ENCODE results near the gene FBXO36. TPM values are rescaled to one million over a fixed set of nuclear protein-coding genes. Genes with fewer than 3 reads are reported as not detected.

FBXO36 gene
- total RNA-seq, 1 experiment from 2014 or later = 3.6 TPM

DNA sequence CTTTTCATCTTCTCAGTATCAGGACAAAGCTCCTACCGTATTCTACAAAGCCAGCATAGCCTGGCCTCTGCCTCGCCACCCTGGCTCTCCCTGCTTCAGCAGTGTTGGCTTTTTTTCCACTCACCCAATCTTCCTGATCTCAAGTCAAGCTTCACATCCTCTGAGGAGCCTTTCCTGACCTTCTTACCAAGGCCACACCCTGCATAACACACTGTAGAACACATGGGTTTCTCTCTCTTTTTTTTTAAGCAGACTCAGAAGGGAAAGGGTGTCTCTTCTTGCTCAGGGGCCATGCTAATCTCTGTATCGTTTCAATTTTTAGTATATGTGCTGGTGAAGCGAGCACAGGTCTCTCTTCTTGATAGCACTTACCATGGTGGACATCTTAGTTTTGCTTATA, 15.2 kb downstream of the FBXO36 start:
- H2AFZ ChIP-seq (ENCODE audit: low read length) = no peak overlapping the region
- H3K4me3 ChIP-seq (ENCODE audit: low read length) = no peak overlapping the region
- H3K79me2 ChIP-seq (ENCODE audit: low read length) = no peaks in the 10 kb centered on the region
- no peaks in the 10 kb centered on the region for H4K20me1 ChIP-seq (ENCODE audit: low read length)
- TF ChIP-seq EZH2phosphoT487 (IDR thresholded peaks at IDR 0.05; ENCODE audit: borderline replicate concordance, low read length) (no peak), EZH2 (IDR thresholded peaks at IDR 0.05; ENCODE audit: low read length, unreplicated experiment) (no peak)
- TF ChIP-seq, protein P1, sequence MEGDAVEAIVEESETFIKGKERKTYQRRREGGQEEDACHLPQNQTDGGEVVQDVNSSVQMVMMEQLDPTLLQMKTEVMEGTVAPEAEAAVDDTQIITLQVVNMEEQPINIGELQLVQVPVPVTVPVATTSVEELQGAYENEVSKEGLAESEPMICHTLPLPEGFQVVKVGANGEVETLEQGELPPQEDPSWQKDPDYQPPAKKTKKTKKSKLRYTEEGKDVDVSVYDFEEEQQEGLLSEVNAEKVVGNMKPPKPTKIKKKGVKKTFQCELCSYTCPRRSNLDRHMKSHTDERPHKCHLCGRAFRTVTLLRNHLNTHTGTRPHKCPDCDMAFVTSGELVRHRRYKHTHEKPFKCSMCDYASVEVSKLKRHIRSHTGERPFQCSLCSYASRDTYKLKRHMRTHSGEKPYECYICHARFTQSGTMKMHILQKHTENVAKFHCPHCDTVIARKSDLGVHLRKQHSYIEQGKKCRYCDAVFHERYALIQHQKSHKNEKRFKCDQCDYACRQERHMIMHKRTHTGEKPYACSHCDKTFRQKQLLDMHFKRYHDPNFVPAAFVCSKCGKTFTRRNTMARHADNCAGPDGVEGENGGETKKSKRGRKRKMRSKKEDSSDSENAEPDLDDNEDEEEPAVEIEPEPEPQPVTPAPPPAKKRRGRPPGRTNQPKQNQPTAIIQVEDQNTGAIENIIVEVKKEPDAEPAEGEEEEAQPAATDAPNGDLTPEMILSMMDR (conservative IDR thresholded peaks at IDR 0.05; ENCODE audit: low read depth, low read length) = no peak
- no peaks in the 10 kb centered on the region for H3K9me2 ChIP-seq (replicated peaks; ENCODE audit: low read length)
- POLR2A ChIA-PET (ENCODE audit: unreplicated experiment) = no interaction called here
- no peak for DNase-seq
- H3K27me3 ChIP-seq (ENCODE audit: low read length) = no peaks in the 10 kb centered on the region
- no peaks in the 10 kb centered on the region for H3K4me1 ChIP-seq (ENCODE audit: insufficient read depth, low read length)
- BruUV-seq (replicated peaks) = no TSS peak
- no peak overlapping the region for H3K4me2 ChIP-seq (ENCODE audit: low read length)
- ATAC-seq = no peak
- no peak overlapping the region for H3K9ac ChIP-seq (ENCODE audit: low read length)
- CTCF ChIA-PET = no interaction called here
- H3K9me3 ChIP-seq (ENCODE audit: low read length) = no peaks in the 10 kb centered on the region
- no peaks in the 10 kb centered on the region for H3F3A ChIP-seq (ENCODE audit: low read length, unreplicated experiment)
- intact Hi-C loops (cut with micrococcal nuclease) = no loop called here
- H3K36me3 ChIP-seq (ENCODE audit: low read depth, low read length) = no peaks in the 10 kb centered on the region
- no peak overlapping the region for H3K27ac ChIP-seq (ENCODE audit: low read length)

DNA sequence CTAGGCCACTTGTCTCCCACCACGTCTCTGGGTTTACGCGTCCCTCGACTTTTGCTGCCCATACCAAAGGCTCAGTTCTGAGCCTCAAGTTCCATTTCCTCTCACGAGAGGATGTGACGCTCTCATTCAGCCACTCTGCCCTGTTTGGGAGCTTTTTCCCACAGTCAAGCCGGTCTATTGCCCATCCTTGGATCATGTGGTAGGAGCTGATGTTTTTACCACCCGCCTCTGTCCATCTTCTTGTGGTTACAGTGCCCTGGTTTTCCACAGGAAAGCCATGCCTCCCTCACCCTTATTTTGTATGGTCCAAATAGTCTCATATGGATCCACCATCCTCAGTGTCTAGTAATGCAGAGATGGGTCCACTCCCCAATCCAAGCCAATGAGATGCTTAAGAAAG, 20.4 kb downstream of the FBXO36 start:
- H3F3A ChIP-seq (ENCODE audit: low read length, unreplicated experiment) = no peaks in the 10 kb centered on the region
- TF ChIP-seq, protein P1 (conservative IDR thresholded peaks at IDR 0.05; ENCODE audit: low read depth, low read length) = no peak
- TF ChIP-seq EZH2phosphoT487 (IDR thresholded peaks at IDR 0.05; ENCODE audit: borderline replicate concordance, low read length) (no peak), EZH2 (IDR thresholded peaks at IDR 0.05; ENCODE audit: low read length, unreplicated experiment) (no peak)
- H3K9me3 ChIP-seq (ENCODE audit: low read length) = no peaks in the 10 kb centered on the region
- no peak overlapping the region for H3K9ac ChIP-seq (ENCODE audit: low read length)
- H3K9me2 ChIP-seq (replicated peaks; ENCODE audit: low read length) = no peaks in the 10 kb centered on the region
- ChIA-PET POLR2A (ENCODE audit: unreplicated experiment) (no interaction called here), CTCF (no interaction called here)
- no peak overlapping the region for H2AFZ ChIP-seq (ENCODE audit: low read length)
- intact Hi-C loops (cut with micrococcal nuclease) = no loop called here
- H3K36me3 ChIP-seq (ENCODE audit: low read depth, low read length) = no peaks in the 10 kb centered on the region
- H3K27ac ChIP-seq (ENCODE audit: low read length) = no peak overlapping the region
- H3K4me3 ChIP-seq (ENCODE audit: low read length) = no peak overlapping the region
- DNase-seq (no peak), ATAC-seq (no peak)
- H3K27me3 ChIP-seq (ENCODE audit: low read length) = no peaks in the 10 kb centered on the region
- no peak overlapping the region for H3K4me2 ChIP-seq (ENCODE audit: low read length)
- no TSS peak for BruUV-seq (replicated peaks)
- no peaks in the 10 kb centered on the region for H4K20me1 ChIP-seq (ENCODE audit: low read length)
- H3K79me2 ChIP-seq (ENCODE audit: low read length) = no peaks in the 10 kb centered on the region
- H3K4me1 ChIP-seq (ENCODE audit: insufficient read depth, low read length) = no peaks in the 10 kb centered on the region

DNA sequence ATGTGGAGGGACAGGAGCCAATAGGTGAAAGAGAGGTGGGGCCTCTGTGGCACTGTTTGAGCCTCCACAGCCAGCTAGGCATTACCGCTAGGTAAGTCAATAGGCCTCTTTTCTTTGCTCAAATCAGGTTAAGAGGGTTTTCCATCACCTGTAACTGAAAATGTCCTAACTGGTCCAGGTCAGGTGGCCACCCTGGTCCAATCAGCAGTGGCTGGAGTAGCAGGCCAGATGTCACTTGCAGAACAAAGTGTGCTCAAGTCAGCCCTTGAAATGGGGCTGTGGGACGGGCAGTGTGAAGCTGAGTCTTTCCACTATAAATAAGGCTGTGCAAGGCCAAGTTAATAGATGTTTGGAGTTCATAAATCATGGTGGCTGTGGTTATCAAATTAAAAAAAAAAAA, 20.9 kb downstream of the FBXO36 start:
- no TSS peak for BruUV-seq (replicated peaks)
- no peaks in the 10 kb centered on the region for H3K79me2 ChIP-seq (ENCODE audit: low read length)
- no peak overlapping the region for H3K9ac ChIP-seq (ENCODE audit: low read length)
- no peaks in the 10 kb centered on the region for H3F3A ChIP-seq (ENCODE audit: low read length, unreplicated experiment)
- no peaks in the 10 kb centered on the region for H3K9me2 ChIP-seq (replicated peaks; ENCODE audit: low read length)
- H3K4me2 ChIP-seq (ENCODE audit: low read length) = no peak overlapping the region
- H3K36me3 ChIP-seq (ENCODE audit: low read depth, low read length) = no peaks in the 10 kb centered on the region
- no peak for ATAC-seq
- no peak overlapping the region for H3K4me3 ChIP-seq (ENCODE audit: low read length)
- H3K27me3 ChIP-seq (ENCODE audit: low read length) = no peaks in the 10 kb centered on the region
- H3K27ac ChIP-seq (ENCODE audit: low read length) = no peak overlapping the region
- H2AFZ ChIP-seq (ENCODE audit: low read length) = no peak overlapping the region
- no peak for TF ChIP-seq EZH2 (IDR thresholded peaks at IDR 0.05; ENCODE audit: low read length, unreplicated experiment)
- TF ChIP-seq EZH2phosphoT487 (IDR thresholded peaks at IDR 0.05; ENCODE audit: borderline replicate concordance, low read length) = no peak
- TF ChIP-seq, protein P1 (conservative IDR thresholded peaks at IDR 0.05; ENCODE audit: low read depth, low read length) = no peak
- no peaks in the 10 kb centered on the region for H3K4me1 ChIP-seq (ENCODE audit: insufficient read depth, low read length)
- no peaks in the 10 kb centered on the region for H4K20me1 ChIP-seq (ENCODE audit: low read length)
- ChIA-PET POLR2A (ENCODE audit: unreplicated experiment) (no interaction called here), CTCF (no interaction called here)
- H3K9me3 ChIP-seq (ENCODE audit: low read length) = no peaks in the 10 kb centered on the region
- DNase-seq = no peak
- intact Hi-C loops (cut with micrococcal nuclease) = no loop called here

All from PC-3 (cell line).